Ovary (tissue), 9 donors: ENCODE data around the gene RMI2. TPM values are rescaled to one million over a fixed set of nuclear protein-coding genes. Genes with fewer than 3 reads are reported as not detected.

Source experiments
- DNase-seq, 5 donors: peaks; one replicate each; pipeline ENCODE4 v3.0.0-alpha.2; 2019 to 2020
- H3K27ac ChIP-seq, 2 donors: fragments of 200-600 bp; one replicate each; pipeline versions ENCODE4 v1.5.1 to v1.8.0; 2019 to 2022
- H3K27me3 ChIP-seq: fragments of 200-600 bp; one replicate; pipeline ENCODE4 v1.8.0; 2022
- H3K36me3 ChIP-seq: fragments of 200-600 bp; sonication (generic); one replicate; pipeline ENCODE4 v1.5.1; 2019
- H3K4me1 ChIP-seq: one replicate; pipeline ENCODE4 v1.8.1; 2013; ENCODE audit warnings: mild to moderate bottlenecking, moderate library complexity; ENCODE audit not compliant: insufficient read depth
- H3K4me3 ChIP-seq: fragments of 200-600 bp; sonication (generic); one replicate; pipeline ENCODE4 v1.5.1; 2017
- H3K9me3 ChIP-seq, 2 donors: fragments of 200-600 bp in 1 of 2; sonication (generic) in 1 of 2; one replicate each; pipeline versions ENCODE4 v1.5.1 to v1.8.1; 2013 to 2019; ENCODE audit warnings: mild to moderate bottlenecking in 1 of 2, moderate library complexity in 1 of 2
- CTCF ChIP-seq, 3 donors: fragments of 450-650 bp in 2 of 3; fragments of 200-600 bp in 1 of 3; IDR thresholded peaks; one replicate each; pipeline versions ENCODE4 v1.5.1 to v1.8.0; 2016 to 2022; ENCODE audit warnings: antibody characterized with exemption in 3 of 3, mild to moderate bottlenecking in 1 of 3
- EP300 ChIP-seq: sonication (generic); formaldehyde crosslinking; IDR thresholded peaks from one replicate; pipeline ENCODE4 v1.6.1; 2017; ENCODE audit warnings: antibody characterized with exemption
- POLR2A ChIP-seq: fragments of 450-650 bp; IDR thresholded peaks from one replicate; pipeline ENCODE4 v1.6.1; 2017; ENCODE audit warnings: antibody characterized with exemption, mild to moderate bottlenecking, moderate library complexity
- WGBS, 3 donors: extraction: QIAGEN DNeasy Blood & Tissue Kit in 1 of 3; methylation state at CpG; one replicate each; pipeline versions ENCODE4 v1.1.5 to v1.1.7; 2013 to 2017; 5-methylcytosine and 5-hydroxymethylcytosine counted together
- intact Hi-C, 4 donors: fragments of 100-400 bp; cut with DNase I; formaldehyde crosslinking; loops; one replicate each; pipeline versions ENCODE4 v1.11.0 to v1.15.1; 2022 to 2023
- polyA plus RNA-seq, 2 donors: library from polyadenylated mRNA; stranded (reverse); fragments of 200-250 nt in 1 of 2; fragments of 350-450 nt in 1 of 2; fragmentation: Illumina TruSeq in 1 of 2; extraction: RNeasy Lipid Tissue Mini Kit (QIAGEN cat#74804) in 1 of 2; gene quantifications; one replicate each; pipeline ENCODE4 v1.2.3, GENCODE V29; 2013 to 2014
- total RNA-seq, 7 donors: library from RNA; depleted of rRNA in 2 of 7; stranded (reverse); fragments of >200 nt in 2 of 7; fragmentation: NEBNext Ultra II Directional in 3 of 7; extraction: Animal tissue kit (Norgen Biotek cat#: 25700) in 3 of 7; gene quantifications; one replicate each; pipeline versions ENCODE4 v1.1.0 to v1.2.4, GENCODE V29; 2016 to 2023
- donor health status: DM: no; HTN: no; CAD: no; lungs with moderate emphysema.
- donor health status: DM: no; HTN: no; CAD: no.
- donor health status: Bipolar disorder and iron deficiency.
- donor health status: DM: yes; HTN: yes; CAD: no.
- donor health status: DM: no; HTN: no; CAD: no.
- donor health status: DM: yes; HTN: yes; CAD: no.

RMI2 gene
- total and polyA plus RNA-seq, 9 donors = 1.6 to 6.7 (median 3.2) TPM

DNA sequence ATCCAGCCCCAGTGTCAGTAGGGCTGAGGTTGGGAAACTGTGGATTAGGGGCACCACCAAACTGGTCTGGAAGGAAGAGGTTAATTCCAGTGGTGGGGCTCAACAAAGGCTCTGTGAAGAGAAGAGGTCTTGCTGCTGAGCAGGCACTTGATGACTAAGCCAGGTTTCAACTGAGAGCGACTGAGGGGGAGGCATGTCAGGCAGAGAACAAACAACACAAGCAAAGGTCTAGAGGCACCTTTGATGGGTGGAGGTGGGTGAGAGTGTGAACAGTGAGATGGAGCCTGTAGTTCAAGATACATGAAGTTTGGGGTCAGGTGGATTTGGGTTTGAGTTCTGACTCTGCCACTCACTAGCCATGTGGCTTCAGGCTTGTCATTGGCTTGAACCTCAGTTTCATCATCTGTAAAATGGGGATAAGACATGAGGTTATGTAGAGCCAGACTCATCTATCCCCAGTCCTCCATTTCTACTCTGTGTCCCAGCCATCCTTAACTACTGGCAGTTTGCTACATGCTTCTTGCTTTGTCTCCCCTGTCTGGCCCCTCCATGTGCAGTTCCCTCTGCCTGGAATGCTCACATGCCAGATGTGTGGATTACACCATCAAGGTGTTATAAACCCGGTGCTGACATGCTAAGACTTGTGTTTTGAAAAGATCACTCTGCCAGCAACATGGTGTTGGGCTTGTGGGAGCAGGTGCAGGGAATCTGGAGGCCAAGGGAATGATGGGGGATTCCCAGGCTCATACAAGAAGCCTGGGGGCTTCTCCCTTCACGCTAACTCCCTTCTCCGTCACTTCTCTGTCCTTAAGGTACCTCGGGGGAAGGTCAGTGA is 3.0 kb upstream of the RMI2 start:
- Histone ChIP-seq H3K4me1 (peaks cover 2% of the 10 kb centered on the region), H3K27me3 (no peaks in the 10 kb centered on the region), H3K36me3 (no peaks in the 10 kb centered on the region), H3K9me3 (no peaks in the 10 kb centered on the region), H3K27ac (no peak overlapping the region), H3K4me3 (no peak overlapping the region)
- TF ChIP-seq CTCF (IDR thresholded peaks at IDR 0.05) (no peak), POLR2A (no peak), EP300 (no peak)
- DNase-seq = no peak
- WGBS, 3 donors = 65 to 79% (median 65%) methylated on average over 5 of the region's 5 CpGs
- intact Hi-C loops = loop anchor here in 2 of 4 donors (10.0 kb wide), 1 partner anchor 87 kb away; the partner anchor contains the start of gene SOCS1 (in 2 of the 2)

DNA sequence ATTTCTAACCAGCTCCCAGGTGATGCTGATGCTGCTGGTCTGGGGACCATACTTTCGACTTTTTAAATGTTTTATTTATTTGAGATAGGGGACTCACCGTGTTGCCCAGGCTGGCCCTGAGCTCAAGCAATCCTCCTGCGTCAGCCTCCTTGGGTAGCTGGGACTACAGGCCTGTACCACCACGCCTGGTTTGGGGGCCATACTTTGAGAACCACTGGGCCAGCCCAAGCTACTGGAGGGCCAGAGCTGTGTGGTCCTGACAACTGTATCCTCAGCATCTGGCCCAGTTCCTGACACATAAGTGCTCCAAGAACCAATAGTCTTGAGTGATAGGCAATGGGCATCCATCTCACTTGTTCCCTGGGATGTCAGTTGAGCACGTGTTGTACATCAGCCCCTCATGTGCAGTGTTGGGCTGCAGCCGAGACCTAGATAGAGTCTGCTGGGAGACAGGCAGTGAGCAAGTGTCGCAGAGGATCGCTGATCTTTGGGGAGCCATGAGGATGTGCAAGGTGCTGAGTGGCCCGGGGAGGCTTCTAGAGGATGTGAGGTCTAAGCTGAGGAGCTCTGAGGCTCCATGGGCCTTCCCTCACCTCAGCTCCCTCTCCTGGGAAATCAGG is 1.6 kb downstream of the RMI2 start:
- no peaks in the 10 kb centered on the region for H3K9me3 ChIP-seq
- DNase-seq = no peak
- no peaks in the 10 kb centered on the region for H3K27me3 ChIP-seq
- intact Hi-C loops = loop anchor here in 2 of 4 donors (10.0 kb wide), 1 partner anchor 92 kb away; the partner anchor contains the start of gene SOCS1 (in 2 of the 2)
- H3K4me3 ChIP-seq = no peak overlapping the region
- H3K4me1 ChIP-seq = peaks cover 18% of the 10 kb centered on the region
- WGBS, 3 donors = 70 to 85% (median 81%) methylated on average over 9 of the region's 9 CpGs
- no peak for TF ChIP-seq POLR2A
- no peak for TF ChIP-seq CTCF (IDR thresholded peaks at IDR 0.05)
- TF ChIP-seq EP300 = no peak
- no peaks in the 10 kb centered on the region for H3K36me3 ChIP-seq
- H3K27ac ChIP-seq = no peak overlapping the region

GRCh38 chr16:11347831-11348230 is 2.6 kb downstream of the RMI2 start:
- DNase-seq = no peak
- no peaks in the 10 kb centered on the region for H3K9me3 ChIP-seq
- no peak overlapping the region for H3K27ac ChIP-seq
- no peaks in the 10 kb centered on the region for H3K36me3 ChIP-seq
- WGBS, 3 donors = 93 to 95% (median 93%) methylated on average over 7 of the region's 7 CpGs
- H3K27me3 ChIP-seq = no peaks in the 10 kb centered on the region
- intact Hi-C loops = loop anchor here in 2 of 4 donors (10.0 kb wide), 1 partner anchor 93 kb away; the partner anchor contains the start of gene SOCS1 (in 2 of the 2)
- peaks cover 18% of the 10 kb centered on the region for H3K4me1 ChIP-seq
- TF ChIP-seq EP300 = no peak
- no peak for TF ChIP-seq POLR2A
- no peak for TF ChIP-seq CTCF (IDR thresholded peaks at IDR 0.05)
- no peak overlapping the region for H3K4me3 ChIP-seq

DNA sequence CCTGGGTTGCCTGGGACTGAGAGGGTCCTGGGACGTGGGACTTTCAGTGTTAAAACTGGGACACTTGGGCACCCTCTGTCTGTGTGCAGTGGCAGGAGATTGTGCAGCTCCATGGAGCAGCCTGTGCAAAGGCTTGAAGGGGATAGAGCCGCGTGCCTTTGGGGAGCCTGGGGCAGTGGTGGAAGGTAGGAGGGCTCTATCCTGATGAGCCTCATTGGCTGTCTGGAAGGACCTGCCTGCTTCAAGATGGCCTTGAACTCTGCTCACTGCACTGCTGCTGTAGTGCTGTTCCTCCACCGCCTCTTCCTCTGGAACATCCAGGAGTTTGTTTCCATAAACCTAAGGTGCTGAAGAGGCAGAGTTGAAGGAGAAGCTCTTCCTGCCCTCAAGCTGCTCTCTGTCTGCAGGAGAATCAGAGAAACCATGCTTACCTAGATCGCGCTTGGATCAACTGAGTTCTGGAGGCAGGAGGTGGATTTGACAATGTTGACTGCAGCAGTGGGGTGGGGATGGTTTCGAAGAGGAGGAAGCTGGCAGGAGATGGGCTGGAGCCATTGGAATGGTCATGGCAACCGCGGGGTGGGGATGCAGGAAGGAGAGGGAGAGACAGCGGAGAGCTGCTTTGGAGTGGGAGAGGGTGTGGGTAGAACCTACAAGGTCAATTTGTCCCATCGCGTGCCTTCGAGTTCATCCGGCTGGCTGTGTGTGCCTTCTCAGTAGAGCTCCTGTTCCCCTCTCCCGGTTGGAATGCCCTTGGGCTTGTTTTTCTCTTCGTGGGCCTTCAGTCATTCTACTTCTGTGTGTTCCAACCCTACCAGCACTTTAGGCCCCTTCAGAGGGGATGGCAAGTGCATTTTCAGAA is 3.7 kb downstream of the RMI2 start:
- intact Hi-C loops = loop anchor here in 2 of 4 donors (10.0 kb wide), 1 partner anchor 94 kb away; the partner anchor contains the start of gene SOCS1 (in 2 of the 2)
- Histone ChIP-seq H3K27me3 (no peaks in the 10 kb centered on the region), H3K4me1 (peaks cover 18% of the 10 kb centered on the region), H3K36me3 (no peaks in the 10 kb centered on the region), H3K4me3 (no peak overlapping the region), H3K9me3 (no peaks in the 10 kb centered on the region), H3K27ac (no peak overlapping the region)
- TF ChIP-seq POLR2A = no peak
- no peak for TF ChIP-seq EP300
- no peak for TF ChIP-seq CTCF (IDR thresholded peaks at IDR 0.05)
- no peak for DNase-seq
- WGBS, 3 donors = 52 to 65% (median 62%) methylated on average over 16 of the region's 16 CpGs
